HG02840 (cell line): Measurements from ENCODE around the gene CABYR.

Source experiments
- ATAC-seq: cut with Tn5 transposase; IDR thresholded peaks from one replicate; pipeline ENCODE4 v1.9.1; 2021; ENCODE audit warnings: mild to moderate bottlenecking, moderate library complexity, moderate number of reproducible peaks; ENCODE audit not compliant: unreplicated experiment, low FRiP score

CABYR gene

DNA sequence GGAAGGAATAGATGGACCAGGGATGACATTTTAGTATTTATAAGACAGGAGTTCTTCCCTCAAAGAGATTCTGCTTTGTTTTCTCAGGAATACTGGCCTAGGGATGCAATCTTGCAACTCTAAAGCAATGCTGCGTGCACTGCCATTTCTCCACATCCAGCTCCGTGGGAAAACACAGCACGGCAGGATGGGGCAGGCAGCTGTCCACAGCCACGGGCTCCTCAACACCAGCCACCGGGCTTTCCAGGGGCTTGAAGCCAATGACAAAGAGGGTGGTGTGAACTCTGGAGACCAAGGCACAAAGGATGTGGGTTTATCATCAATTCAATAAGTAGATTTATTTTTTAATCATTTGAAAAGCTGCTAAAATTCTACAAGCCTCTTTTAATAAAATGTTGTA, 49.3 kb downstream of the CABYR start:
- no peak for ATAC-seq

DNA sequence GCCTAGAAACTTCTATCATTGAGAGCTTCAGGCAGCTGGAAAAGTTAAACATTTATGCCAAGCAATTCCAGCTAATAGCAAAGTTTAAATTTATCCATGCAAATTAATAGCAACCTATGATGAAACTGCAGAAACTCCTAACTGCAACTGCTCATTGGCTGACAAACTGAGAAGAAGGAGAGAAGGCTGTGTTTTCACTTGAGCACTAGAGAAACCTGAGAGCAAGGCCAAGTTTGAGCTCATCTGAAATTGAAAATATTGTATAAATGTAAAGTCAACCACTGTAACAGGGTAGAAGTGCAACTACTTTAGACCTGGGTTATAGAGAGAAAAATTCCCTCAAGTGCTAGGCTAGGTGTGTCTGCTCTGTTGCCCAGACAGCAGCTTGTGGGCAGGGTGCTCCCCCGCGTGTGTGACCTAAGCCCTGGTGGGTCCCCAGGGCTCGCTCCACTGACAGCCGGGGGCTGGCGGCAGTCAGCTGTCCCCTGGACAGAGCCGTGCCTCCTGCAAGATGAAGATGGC, 50.2 kb downstream of the CABYR start:
- peak; percentile 53 for ATAC-seq

DNA sequence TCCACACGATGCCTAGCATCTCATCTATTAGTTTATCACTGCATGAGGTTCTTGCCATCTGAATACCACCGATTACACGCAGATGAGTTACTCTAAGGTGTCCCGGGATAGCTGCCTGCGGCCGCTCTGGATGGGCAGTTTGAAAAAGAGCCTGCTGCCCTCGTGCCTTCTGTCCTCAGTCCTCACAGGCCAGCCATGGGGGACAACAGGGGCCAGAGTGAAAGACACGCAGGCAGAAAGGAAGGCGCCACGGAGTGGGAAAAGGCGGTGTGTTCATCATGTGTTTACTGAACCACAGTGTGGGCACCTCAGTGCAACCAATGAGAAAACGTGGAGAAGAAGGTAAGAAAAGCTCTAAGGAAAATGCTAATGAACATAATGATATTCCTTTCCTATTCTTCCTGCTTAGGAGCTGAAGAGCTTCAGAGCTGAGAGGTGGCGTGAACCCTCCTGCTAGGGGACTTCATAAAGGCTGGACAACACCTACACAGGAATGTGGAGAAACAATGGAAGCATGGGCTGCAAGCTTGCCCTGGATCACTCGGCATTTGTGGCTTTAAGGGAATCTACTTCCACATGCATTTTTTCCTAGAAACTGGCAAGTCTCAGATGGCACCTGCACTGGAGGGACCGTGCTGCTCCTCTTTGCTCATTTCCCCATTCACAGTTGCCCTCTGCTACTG, 50.9 kb downstream of the CABYR start:
- ATAC-seq: no peak

DNA sequence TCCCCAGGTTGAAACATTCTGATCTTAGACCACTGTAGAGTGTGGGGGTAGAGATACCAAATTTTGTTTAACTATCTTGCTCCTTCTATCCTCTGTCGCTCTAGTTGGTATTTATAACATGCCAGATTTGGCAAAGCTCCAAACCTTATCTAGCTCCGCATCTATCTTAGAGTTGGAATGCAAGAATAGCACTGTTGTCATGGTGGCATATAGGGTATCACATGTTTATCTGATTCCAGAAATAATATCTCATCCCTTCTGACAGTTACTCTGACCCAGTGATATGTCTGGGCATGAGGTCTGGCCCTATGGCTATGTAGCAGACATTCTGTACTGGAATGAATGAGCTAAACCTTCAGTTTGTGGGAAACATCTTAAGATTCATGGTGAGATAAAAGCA, 51.7 kb downstream of the CABYR start:
- no peak for ATAC-seq

DNA sequence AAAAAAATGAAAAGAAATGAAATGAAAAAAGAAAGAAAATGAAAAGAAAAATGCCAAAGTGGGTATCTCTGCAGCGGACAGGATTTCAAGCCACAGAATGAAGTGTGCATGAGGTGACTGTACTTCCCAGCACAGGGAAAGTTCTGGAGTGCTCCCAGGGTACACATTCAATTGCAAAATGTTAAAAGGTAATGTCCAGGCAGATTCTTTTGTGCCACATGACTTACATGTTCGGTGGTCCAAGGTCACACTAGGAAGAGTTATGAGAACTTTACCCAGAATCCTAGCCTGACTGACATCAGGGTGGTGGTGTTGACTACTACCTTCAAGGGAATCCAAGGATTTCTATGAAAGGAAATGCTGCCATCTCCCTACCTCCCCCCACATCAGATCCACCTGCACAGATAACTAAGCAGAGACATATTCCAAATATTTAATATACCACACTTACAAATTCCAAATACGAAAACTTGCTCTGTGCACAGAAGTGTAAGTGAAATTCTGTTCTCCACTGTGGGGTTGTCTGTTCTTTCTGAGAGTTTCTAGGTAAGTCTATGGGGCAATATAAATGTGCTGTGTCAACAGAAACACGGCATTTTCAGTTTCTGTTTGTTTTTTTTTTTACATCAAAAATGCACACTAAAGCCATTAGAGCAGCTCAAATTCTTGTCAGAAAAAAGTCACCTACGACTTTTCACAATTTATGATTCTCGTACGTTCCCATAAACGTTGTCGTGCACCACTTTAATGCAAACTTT, 56.6 kb downstream of the CABYR start:
- ATAC-seq: no peak

DNA sequence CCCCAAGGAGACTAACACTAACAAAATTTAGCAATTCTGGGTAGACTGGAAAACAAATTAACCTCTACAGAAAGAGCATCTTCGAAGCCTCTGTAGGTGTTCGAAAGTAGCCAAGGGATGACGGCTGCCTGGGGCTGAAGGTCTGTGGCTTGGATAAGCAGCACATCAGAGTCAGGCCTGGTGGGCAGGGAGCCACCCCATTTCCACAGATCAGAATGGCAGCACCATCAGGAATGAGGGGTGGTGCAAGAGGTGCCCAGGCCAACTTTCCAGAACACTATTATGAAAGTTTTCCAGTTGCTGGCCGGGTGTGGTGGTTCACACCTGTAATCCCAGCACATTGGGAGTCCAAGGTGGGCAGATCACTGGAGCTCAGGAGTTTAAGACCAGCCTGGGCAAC, 57.9 kb downstream of the CABYR start:
- no peak for ATAC-seq

DNA sequence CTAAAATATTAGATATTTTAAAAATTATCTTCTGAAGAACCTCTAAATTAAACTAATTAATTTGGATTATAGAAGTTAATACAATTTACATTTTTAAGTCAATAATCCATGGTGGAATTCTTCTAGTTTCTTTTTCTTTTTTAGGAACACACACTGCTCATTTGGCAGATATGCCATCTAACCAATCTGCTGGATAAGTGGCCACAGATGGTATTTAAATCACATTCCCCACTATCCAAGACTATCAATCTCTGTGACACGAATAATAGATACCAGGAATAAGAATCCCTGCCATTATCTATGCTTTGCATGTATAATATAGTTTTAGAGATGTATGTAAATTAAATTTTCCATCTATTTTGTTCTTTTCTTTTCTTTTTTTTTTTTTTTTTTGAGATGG, 58.5 kb downstream of the CABYR start:
- ATAC-seq: no peak

DNA sequence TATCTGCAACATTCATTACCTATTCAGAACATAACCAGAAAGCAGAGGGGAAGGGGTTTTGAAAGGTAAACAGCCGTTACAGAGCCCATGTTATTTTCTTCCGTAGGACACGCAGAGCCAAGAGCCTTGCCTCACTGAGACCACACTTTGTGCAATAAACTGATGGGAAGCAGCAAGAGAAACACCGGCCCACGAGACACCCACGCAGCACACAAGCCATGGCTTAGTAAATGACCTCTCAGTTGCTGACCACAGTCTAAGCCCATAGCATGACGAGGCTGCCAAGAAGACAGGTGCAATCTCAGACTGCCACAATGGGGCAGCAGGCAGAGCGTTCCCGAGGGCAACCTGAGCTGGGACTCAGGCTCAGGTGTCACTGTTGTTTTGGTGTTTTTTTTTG, 59.6 kb downstream of the CABYR start:
- no peak for ATAC-seq

DNA sequence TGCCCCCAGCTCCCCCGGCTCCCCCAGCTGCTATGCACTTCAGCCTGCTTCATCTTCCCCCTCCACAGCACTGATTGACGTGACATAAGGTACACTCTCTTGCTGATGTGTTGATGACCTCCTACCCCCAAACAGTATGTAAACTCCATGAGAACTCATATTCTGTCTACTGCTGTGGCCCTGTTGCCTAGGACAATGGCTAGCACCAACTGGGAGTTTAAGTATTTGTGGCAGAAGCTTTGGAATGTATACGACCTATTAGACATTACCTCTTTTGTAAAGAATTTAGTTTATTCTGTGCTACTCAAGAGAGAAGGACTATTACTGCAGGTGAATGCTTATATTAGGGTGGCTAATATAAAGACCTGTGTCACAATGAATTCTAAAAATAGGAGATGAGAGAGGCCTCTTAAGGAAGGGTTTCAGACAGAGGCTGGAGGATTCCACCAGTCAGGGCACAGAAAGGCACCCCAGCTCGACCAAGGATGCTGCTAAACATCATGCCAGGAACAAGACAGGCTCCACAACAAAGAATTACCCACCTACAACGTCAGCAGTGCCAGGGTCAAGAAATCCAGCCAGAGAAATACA, 60.6 kb downstream of the CABYR start:
- ATAC-seq: no peak

DNA sequence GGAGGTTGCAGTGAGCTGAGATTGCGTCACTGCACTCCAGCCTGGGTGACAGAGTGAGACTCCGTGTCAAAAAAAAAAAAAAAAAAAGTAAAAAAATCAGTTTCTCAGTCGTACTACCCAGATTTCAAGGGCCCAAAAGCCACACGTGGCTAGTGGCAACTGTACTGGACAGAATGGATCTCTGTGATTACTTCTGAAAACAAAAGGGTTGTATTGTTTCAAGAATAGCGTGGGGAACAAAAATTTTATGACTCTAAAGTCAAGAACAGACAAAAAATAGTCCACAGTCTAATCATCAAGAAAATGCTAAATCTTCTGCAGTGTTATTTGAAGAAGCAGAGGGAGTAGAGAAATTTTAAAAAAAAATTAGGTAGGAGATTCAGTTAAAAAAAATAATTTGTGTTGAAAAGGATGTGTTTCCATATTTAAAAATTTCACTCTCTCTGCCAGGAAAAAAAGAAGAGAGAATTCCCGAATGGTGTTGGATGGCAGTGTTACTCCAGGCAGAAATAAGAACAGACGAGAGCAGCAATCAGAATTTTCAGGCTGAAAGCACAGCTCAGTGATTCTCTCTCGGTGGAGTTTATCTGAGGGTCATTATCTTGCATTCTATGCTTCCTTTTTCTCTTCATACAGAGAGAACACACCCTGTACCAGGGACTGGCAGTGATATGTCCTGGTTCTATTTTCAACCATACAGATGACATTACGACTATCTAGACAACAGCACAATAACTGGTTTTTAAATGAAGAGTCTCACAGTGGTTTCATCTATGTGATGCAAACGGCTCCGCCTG, 61.8 kb downstream of the CABYR start:
- no peak for ATAC-seq

DNA sequence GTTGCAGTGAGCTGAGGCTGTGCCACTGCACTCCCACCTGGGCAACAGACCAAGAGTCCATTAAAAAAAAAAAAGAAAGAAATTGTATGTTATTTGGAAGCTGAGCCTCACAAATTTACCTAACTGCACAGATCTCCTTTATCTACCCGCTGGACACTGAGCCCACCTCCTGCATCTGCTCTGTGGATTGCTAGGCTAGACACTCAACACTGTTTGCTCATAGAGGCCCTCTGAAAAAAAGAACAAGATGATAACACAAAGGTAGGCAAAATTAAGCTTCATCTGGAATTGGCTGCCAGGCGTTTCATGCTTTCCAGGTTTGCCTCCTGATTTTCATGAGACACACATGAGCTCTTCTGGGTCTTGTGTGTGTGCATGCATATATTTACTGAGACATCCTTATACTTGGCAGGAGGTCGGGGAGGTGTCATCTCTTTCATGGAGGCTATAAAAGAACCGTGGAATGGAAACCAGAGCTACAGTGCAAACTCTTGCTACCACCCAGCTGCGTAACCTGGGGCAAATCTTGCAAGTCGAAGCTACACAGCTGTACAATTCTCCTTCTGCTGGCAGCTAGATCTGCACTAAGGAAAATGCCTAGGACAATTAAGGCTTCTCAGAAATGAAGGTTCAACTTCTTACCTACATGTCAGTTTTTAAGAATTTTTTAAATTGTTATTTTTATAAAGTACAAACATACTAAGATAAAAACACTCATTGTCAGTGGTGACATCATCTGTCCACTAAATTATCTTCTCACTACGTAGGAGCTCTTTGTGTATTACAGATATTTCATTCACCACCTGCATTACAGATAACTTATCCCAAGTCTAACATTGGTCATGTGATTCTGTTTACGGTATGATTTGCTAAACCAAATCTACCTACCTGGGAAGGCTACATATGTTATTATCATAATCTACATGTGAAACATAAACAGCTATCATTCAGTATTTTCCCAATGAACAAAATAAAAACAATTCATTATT, 63.1 kb downstream of the CABYR start:
- ATAC-seq: no peak

DNA sequence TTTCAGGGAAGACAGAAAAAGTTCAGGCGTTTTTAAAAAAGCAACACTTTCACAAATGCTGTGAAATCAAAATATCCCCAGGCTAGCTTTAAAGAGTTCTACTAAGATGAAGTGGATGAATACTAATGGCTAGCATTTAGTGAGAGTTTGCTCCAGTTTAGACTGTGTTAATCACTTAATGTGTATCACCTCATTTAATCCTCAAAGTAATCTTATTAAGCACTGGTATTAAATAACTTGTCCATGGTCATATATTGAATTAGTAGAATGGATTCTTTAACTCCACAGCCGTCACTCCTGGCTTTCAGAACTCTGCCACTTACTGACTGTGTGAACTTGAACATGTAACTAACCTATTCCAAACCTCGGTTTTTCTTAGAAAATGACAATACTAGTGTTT, 66.0 kb downstream of the CABYR start:
- ATAC-seq: no peak

DNA sequence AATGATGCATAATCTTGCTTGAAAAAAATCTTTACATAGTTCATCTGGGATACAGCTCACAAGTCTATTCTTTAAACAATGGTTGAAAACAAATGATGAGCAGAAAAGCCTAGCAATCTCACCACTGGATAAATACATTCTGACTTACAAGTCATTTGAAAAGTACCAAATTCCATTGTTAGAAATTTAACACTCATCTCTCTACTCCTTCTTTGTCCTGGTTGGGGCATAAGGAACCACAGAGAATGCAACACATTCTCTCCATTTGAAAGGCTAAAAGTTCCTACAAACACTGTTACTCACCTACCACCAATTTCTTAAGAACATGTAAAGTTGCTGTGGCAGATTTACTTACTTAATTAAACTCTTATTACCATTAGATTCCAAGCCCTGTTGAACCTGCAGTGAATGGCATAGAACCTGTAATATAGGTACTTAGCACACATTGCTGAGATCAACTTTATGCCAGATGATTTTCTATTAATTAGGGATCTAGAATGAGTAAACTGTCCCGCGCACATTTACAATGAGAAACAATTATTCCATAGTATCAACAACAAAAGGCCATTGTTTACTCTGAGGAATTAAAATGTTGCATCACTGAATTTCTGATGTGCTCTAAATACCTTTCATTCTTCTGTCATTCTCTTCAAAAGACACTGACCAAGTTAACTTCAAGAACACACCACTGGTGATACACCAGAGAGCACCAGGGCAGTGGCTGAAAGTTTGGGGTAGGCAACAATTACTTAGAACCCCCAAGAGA, 69.6 kb downstream of the CABYR start:
- ATAC-seq: no peak

DNA sequence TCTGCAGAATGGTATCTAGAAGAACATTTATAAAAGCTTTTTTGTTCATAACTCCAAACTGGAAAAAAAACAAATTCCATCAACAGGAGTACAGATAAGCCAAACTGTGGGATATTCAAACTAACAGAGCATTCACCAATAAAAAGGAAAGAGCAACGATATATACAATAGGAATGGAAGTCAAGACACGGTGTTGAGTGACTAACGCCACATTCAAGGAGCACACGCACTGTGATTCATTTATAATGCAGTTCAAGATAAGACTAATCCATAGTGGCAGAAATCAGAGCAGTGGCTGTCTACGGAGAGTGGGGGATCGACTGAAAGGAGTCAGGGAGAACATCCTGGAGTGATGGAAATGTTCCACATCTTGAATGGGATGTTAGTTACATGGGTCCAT, 70.7 kb downstream of the CABYR start:
- ATAC-seq: no peak
